ENCODE data around the gene CCDC124. TPM values are rescaled to one million over a fixed set of nuclear protein-coding genes. Genes with fewer than 3 reads are reported as not detected.

The CCDC124 gene
- total and polyA plus RNA-seq, 7 donors, result 52.8 to 126 (median 84.2) TPM

DNA sequence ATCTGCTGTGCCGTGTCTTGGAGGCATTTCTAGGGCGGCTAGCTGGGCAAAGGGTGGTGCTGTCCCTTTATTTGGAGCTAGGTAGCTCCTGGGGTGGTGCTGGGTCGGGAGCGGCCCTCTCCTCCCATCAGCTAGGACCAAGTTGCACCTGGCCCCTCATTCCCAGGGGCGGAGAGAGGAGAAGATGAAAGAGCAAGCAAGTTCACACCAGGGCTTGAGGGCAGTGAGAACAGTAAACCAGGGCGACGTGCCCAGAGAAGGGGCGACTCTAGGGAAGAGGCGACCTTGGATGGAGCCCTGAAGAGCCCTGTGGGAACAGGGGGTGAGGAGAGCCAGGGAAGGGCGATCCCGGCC lies 17.1 kb downstream of the CCDC124 start:
- Histone ChIP-seq H3K9me3 (no peaks in the 10 kb centered on the region), H3K27ac (no peak overlapping the region), H3K4me3 (no peak overlapping the region), H3K27me3 (peaks cover 35 to 65% (median 57%) of the 10 kb centered on the region in 3 donors), H3K36me3 (no peaks in the 10 kb centered on the region), H3K4me1 (peaks cover 0 to 49% (median 48%) of the 10 kb centered on the region in 4 donors)
- TF ChIP-seq EP300 (IDR thresholded peaks at IDR 0.05) (no peak), POLR2A (IDR thresholded peaks at IDR 0.05) (no peak), POLR2AphosphoS5 (IDR thresholded peaks at IDR 0.05) (no peak)
- TF ChIP-seq, protein P1, sequence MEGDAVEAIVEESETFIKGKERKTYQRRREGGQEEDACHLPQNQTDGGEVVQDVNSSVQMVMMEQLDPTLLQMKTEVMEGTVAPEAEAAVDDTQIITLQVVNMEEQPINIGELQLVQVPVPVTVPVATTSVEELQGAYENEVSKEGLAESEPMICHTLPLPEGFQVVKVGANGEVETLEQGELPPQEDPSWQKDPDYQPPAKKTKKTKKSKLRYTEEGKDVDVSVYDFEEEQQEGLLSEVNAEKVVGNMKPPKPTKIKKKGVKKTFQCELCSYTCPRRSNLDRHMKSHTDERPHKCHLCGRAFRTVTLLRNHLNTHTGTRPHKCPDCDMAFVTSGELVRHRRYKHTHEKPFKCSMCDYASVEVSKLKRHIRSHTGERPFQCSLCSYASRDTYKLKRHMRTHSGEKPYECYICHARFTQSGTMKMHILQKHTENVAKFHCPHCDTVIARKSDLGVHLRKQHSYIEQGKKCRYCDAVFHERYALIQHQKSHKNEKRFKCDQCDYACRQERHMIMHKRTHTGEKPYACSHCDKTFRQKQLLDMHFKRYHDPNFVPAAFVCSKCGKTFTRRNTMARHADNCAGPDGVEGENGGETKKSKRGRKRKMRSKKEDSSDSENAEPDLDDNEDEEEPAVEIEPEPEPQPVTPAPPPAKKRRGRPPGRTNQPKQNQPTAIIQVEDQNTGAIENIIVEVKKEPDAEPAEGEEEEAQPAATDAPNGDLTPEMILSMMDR (IDR thresholded peaks at IDR 0.05), result no peak
- intact Hi-C loops (cut with DNase I), result no loop called here
- 6 to 13% methylated on average over 11 of the region's 11 CpGs for WGBS, 2 donors
- DNase-seq, result no peak

DNA sequence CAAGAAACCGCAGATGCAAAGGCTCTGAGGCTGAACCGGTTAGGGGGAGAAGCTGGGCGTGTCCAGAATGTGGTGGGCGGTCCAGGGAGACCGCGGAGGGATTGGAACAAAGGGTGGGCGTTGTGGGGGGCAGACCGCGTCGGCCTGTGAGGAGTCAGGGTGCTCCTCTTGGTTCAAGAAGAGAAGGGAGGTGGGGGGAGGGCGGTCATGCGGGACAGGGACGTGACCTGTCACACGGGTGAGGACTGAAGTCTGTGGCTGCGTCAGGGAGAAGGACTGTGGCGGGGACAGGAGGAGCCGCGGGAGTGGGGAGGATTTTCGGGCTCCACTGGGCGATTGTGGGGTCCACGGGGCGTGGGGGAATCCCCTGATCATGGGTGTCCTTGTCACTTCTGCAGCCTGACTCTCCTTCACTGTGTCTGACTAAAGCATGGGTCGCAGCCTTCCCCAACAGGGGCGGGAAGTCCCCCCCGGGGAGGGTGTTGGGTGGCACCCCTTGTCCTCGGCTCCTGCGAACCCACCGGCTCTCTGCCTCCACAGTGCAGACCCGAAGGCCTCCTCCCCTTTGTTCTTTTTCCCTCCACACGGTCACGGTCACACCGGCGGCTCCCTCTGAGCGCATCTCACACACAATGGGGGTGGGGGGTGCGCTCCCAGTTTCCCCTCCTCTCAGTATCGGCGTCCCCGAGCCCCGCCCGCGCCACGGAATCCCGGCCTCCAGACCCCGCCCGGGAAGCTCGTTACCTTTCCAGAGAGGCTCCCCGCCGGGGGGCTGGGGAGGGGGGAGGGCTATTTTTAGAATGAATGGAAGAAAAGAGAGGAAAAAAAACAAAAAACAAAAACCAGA lies 17.7 kb downstream of the CCDC124 start:
- peaks cover 35 to 68% (median 57%) of the 10 kb centered on the region in 3 donors for H3K27me3 ChIP-seq
- H3K27ac ChIP-seq, result no peak overlapping the region
- TF ChIP-seq POLR2AphosphoS5 (IDR thresholded peaks at IDR 0.05) (no peak), EP300 (IDR thresholded peaks at IDR 0.05) (no peak), POLR2A (IDR thresholded peaks at IDR 0.05) (no peak)
- TF ChIP-seq, protein P1 (IDR thresholded peaks at IDR 0.05), result no peak
- no peaks in the 10 kb centered on the region for H3K36me3 ChIP-seq
- no peaks in the 10 kb centered on the region for H3K9me3 ChIP-seq
- no peak for DNase-seq
- WGBS, 2 donors, result 1 to 2% methylated on average over 48 of the region's 48 CpGs
- H3K4me3 ChIP-seq, result no peak overlapping the region
- intact Hi-C loops (cut with DNase I), result no loop called here
- H3K4me1 ChIP-seq, result peaks cover 0 to 48% (median 47%) of the 10 kb centered on the region in 4 donors

DNA sequence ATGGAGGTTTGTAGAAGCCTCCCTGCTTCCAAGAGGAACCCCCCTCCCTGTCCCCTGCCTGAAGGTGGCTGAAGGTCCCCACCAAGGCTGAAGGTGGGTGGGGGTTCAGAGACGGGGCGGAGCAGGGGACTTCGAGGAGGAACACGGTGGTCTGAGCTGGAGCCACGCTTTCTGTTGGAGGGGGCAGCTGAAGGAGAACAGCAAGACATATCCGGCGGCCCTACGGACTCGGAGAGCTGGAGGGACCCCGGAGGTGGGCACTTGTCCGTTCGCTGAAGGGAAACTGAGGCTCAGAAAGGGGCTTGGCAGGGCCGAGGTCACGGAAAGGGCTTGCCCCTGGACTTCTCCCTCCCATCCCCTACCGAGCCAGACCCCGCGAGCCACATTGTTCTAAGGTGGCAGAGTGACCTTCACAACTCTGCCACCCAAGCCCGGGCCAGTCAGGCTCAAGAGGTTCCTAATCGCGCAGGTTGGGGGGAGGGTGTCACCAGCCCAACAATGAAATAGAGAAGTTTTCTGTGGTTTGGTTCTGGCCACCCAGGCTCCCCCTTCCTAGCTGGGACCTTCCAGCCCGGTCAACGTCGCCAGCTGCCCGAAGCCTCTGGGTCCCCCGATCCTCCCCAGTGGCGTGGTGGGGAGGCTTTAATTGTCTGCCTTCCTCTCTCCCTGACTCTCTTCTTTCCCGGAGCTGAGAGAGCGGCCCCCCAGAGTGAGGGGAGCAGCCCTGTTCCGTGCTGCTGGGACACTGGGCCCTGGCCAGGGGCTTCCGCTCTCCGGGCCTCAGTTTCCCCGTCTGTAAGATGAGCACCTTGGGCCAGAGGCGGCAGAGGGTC lies 18.6 kb downstream of the CCDC124 start:
- Histone ChIP-seq H3K9me3 (no peaks in the 10 kb centered on the region), H3K36me3 (no peaks in the 10 kb centered on the region), H3K27me3 (peaks cover 35 to 77% (median 63%) of the 10 kb centered on the region in 3 donors), H3K4me1 (peaks cover 0 to 48% (median 47%) of the 10 kb centered on the region in 4 donors), H3K27ac (no peak overlapping the region), H3K4me3 (no peak overlapping the region)
- no peak for TF ChIP-seq EP300 (IDR thresholded peaks at IDR 0.05)
- TF ChIP-seq POLR2A (IDR thresholded peaks at IDR 0.05), result no peak
- TF ChIP-seq POLR2AphosphoS5 (IDR thresholded peaks at IDR 0.05), result no peak
- TF ChIP-seq, protein P1 (IDR thresholded peaks at IDR 0.05), result no peak
- no peak for DNase-seq
- 1 to 5% methylated on average over 33 of the region's 33 CpGs for WGBS, 2 donors
- intact Hi-C loops (cut with DNase I), result no loop called here

DNA sequence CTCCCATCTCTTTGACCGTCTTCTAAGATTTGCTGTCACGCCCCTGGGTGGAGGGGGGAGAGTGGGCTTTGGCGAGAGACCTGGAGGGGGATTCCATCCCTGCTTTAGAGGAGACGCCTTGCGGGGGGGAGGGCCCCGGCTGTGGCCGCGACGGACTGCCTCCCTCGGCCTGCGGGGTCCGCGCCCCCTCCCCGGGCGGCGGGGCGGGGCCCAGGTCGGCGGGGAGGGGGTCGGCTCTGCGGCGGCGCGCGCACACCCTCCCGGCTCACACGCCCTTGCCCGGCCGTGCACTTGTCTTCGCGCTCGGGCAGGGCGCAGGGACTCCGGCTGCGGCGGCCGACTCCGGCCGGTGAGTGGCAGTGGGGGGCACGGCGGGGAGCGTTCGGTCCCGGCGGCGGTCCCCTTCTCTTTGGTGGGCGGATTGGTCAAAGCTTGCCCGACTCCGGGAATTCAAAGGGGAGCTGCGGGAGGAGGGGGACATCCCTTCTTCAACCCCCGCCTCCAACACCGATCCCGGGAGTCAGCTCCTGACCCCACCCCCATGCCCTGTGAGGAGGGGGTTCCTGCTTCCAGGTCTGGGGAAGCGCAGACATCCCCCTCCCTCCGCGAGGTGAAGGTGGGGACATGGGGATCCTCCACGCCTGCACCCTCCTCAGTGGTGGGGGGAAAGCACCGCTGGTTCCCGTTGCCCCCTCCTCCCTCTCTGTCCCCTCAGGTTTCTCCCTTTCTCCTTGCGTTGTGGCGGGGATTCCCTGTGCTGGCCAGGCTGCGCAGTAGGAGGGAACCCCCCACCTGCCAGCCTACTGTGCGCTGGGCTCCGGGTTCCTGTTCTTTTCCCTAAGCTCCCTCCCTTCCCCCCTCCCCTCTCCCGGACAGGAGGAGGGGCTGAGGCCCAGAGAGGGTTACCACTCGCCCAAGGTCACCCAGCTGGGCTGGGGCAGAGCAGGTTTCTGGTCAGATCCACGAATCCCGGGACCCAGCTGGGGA lies 19.5 kb downstream of the CCDC124 start:
- no peak for DNase-seq
- H3K27me3 ChIP-seq, result peaks cover 35 to 82% (median 67%) of the 10 kb centered on the region in 3 donors
- WGBS, 2 donors, result 1% methylated on average over 68 of the region's 68 CpGs
- intact Hi-C loops (cut with DNase I), result no loop called here
- H3K4me3 ChIP-seq, result no peak overlapping the region
- H3K27ac ChIP-seq, result no peak overlapping the region
- TF ChIP-seq EP300 (IDR thresholded peaks at IDR 0.05) (no peak), POLR2AphosphoS5 (IDR thresholded peaks at IDR 0.05) (no peak), POLR2A (IDR thresholded peaks at IDR 0.05) (no peak)
- TF ChIP-seq, protein P1 (IDR thresholded peaks at IDR 0.05), result no peak
- no peaks in the 10 kb centered on the region for H3K36me3 ChIP-seq
- peaks cover 0 to 44% (median 43%) of the 10 kb centered on the region in 4 donors for H3K4me1 ChIP-seq
- H3K9me3 ChIP-seq, result no peaks in the 10 kb centered on the region
